HFFc6 (cell line): ENCODE results near the gene RCBTB1. TPM values are rescaled to one million over a fixed set of nuclear protein-coding genes. Genes with fewer than 3 reads are reported as not detected.
A peak's percentile ranks its signal among the peaks of the same experiment; 100 is the strongest.
"Not testable (repeated sequence)": the region's sequence is repeated elsewhere in the genome, so short reads cannot be mapped to it uniquely, and the experiment has no call there.

ENCODE experiments used
- DNase-seq: peaks from one replicate; pipeline ENCODE4 v3.0.0-alpha.2; 2018
- H3K27ac Mint-ChIP-seq: 2 replicates; pipeline ENCODE4 v1.8.0; 2020; ENCODE audit warnings: mild to moderate bottlenecking, mixed read lengths
- H3K27me3 Mint-ChIP-seq: 2 replicates; pipeline ENCODE4 v1.8.0; 2021; ENCODE audit warnings: mild to moderate bottlenecking, moderate library complexity, mixed read lengths; ENCODE audit not compliant: insufficient read depth
- H3K36me3 Mint-ChIP-seq: 2 replicates; pipeline ENCODE4 v1.8.0; 2021; ENCODE audit warnings: low read depth, mixed read lengths
- H3K4me1 Mint-ChIP-seq: 2 replicates; pipeline ENCODE4 v1.8.0; 2020; ENCODE audit warnings: low read depth, mixed read lengths
- H3K4me3 Mint-ChIP-seq: 2 replicates; pipeline ENCODE4 v1.8.0; 2020; ENCODE audit warnings: mild to moderate bottlenecking, moderate library complexity, mixed read lengths
- H3K9me3 Mint-ChIP-seq: 2 replicates; pipeline ENCODE4 v1.8.0; 2020; ENCODE audit warnings: mild to moderate bottlenecking, mixed read lengths
- total RNA-seq, 6 experiments: library from RNA; stranded (reverse); fragmentation: NEBNext Ultra II Directional; extraction: Animal tissue kit (Norgen Biotek cat#: 25700); gene quantifications; 2 replicates in 1 of 6; 3 replicates in 5 of 6; pipeline ENCODE4 v1.2.3, GENCODE V29; 2021
- TF ChIP-seq, protein P1 (sequence below): fragments of 200-600 bp; sonication (generic); IDR thresholded peaks from 2 replicates; pipeline ENCODE4 v1.5.0; 2021; ENCODE audit warnings: antibody characterized with exemption, mild to moderate bottlenecking

The RCBTB1 gene
- total RNA-seq, 6 experiments from 2014 or later = 13.3 to 17.4 (median 15.6) TPM

DNA sequence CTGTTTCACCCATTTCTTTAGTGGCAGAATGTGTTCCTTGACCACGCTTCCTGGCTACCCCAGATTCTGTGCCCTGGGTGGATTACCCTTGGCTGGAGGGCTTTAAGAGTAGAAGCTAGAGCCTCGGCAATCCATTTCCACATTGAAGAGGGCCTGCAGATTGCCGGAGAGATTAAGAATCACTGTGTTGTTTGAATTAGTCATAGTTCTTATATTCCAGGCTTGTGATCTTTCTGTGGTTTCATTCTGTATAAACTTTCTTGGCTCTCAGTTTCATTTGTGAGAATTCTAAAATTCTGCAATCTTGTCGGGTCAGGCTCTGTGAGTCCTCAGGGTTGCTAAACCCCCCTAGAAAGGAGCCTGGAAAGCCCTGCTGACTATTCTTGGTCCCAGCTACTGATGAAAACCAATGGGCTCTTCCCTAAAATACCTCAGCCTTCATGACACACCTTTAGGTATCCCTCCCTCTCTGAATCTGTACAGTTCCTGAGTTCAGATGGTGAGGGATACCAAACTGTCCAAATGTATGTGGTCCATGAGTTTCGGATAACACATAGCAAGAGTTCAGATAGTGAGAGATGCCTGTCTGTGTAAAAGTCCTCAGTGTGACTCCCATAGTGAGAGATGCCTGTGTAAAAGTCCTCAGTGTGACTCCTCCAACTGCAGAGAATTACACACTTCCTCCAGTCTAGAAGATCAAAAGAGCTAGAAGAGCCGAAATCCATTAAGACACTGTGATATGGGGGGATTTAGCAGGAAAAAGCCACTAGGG, 85.3 kb downstream of the RCBTB1 start:
- Mint-ChIP-seq H3K4me1 (peaks cover 55% of the 10 kb centered on the region), H3K27ac (peak overlapping the region; percentile 93)

DNA sequence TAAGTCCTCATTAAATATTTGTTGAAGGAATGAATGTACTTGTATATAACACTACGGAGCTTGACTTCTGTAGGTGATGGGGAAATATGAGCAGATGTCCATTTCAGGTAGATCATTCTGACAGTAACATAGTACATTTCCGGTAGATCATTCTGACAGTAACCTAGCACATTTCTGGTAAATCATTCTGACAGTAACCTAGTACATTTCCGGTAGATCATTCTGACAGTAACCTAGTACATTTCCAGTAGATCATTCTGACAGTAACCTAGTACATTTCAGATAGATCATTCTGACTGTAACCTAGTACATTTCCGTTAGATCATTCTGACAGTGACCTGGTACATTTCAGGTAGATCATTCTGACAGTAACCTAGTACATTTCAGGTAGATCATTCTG, 87.2 kb downstream of the RCBTB1 start:
- H3K36me3 Mint-ChIP-seq = peaks cover 7% of the 10 kb centered on the region; the same call in 1 of the 2 replicates
- DNase-seq = no peak
- no peak overlapping the region for H3K4me3 Mint-ChIP-seq
- TF ChIP-seq, protein P1, sequence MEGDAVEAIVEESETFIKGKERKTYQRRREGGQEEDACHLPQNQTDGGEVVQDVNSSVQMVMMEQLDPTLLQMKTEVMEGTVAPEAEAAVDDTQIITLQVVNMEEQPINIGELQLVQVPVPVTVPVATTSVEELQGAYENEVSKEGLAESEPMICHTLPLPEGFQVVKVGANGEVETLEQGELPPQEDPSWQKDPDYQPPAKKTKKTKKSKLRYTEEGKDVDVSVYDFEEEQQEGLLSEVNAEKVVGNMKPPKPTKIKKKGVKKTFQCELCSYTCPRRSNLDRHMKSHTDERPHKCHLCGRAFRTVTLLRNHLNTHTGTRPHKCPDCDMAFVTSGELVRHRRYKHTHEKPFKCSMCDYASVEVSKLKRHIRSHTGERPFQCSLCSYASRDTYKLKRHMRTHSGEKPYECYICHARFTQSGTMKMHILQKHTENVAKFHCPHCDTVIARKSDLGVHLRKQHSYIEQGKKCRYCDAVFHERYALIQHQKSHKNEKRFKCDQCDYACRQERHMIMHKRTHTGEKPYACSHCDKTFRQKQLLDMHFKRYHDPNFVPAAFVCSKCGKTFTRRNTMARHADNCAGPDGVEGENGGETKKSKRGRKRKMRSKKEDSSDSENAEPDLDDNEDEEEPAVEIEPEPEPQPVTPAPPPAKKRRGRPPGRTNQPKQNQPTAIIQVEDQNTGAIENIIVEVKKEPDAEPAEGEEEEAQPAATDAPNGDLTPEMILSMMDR = no peak
- no peak overlapping the region for H3K27ac Mint-ChIP-seq
- no peaks in the 10 kb centered on the region for H3K9me3 Mint-ChIP-seq
- H3K27me3 Mint-ChIP-seq = no peaks in the 10 kb centered on the region; the same call in 1 of the 2 replicates
- peaks cover 67% of the 10 kb centered on the region for H3K4me1 Mint-ChIP-seq

More for the DNA sequence above, 85.3 kb downstream of the RCBTB1 start:
- DNase-seq = peak; percentile 79
- Mint-ChIP-seq H3K36me3 (peaks cover 8% of the 10 kb centered on the region; the same call in 1 of the 2 replicates), H3K9me3 (no peaks in the 10 kb centered on the region), H3K4me3 (peak overlapping the region; percentile 78), H3K27me3 (no peaks in the 10 kb centered on the region; the same call in 1 of the 2 replicates)
- TF ChIP-seq, protein P1 = no peak

DNA sequence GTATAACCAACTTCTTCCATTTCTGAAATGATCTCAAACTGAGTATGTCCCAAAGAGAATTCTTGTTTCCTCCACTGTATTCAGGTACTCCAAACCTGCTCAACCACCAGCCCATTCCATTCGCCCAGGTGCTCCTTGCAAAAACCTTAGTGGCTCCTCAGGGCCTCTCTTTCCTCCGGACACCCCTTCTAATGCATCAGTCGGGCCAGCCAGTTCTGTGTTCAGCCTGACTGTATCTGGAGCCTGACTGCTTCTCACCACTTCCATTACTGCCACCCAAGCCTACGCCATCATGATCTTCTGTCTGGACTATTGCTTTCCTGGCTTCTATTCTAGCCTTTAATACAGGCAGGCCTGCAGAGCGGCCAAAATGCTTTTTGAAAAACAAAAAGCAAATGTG, 88.1 kb downstream of the RCBTB1 start:
- Mint-ChIP-seq H3K4me3 (peak overlapping the region; percentile 4; the same call in 1 of the 2 replicates), H3K9me3 (no peaks in the 10 kb centered on the region), H3K4me1 (peaks cover 60% of the 10 kb centered on the region), H3K36me3 (no peaks in the 10 kb centered on the region), H3K27ac (peak overlapping the region; percentile 92), H3K27me3 (no peaks in the 10 kb centered on the region; the same call in 1 of the 2 replicates)
- TF ChIP-seq, protein P1 = no peak
- DNase-seq = no peak

DNA sequence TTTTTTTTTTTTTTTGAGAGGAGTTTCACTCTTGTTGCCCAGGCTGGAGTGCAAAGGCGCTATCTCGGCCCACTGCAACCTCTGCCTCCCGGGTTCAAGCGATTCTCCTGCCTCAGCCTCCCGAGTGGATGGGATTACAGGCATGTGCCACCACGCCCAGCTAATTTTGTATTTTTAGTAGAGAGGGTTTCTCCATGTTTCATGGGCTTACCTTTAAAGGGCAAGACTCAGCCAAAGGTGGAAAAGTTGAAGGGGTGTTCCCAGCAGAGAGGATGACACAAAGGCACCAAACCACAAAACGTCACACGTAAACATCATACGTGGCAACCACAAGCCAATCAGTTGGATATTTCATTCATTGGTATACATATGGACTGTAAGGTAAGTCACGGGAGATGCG, 88.5 kb downstream of the RCBTB1 start:
- peak overlapping the region; percentile 92 for H3K27ac Mint-ChIP-seq

DNA sequence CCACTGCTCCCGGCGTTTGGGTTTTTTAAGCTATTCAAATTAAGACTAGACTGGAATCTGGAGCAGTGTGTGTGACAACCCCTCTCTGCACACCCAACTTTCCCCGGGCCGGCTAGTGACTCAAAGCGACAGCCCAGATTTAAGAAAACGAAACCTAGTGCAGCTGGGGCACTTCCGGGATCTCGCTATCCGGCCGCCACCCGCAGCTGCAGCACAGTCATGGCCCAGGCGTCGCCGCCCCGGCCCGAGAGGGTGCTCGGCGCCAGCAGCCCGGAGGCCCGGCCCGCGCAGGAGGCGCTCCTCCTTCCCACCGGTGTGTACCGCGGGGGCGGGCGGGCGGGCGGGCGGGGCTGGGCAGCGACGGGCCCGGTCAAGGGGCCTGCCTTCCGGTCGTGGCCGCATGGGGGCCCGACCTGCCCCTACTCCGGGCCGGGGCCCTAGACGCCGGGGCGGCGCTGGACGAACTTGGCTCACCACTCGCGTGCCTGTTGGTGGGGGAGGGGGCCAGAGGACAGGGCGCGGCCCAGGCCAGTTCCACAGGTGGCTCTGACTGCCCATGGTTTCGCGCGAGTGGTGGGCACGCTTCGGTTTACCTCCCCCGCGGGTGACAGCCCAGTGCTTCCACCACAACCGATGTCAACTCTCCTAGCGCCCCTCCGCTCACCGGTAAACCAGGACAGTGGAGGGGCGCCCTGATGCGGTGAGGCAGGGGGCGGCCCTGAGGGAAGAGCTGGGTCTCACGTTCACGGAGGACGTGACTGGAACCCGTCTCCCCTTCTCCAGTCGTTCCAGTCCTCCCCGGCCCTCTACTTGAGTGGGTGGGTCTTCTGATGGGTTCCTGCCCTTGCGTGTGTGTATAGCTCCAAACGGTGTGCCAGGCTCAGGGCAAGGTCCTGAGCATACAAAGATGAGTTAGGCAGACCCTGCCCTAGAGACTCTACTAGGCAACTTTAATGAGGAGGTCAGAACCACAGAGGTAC, 89.3 kb downstream of the RCBTB1 start, which contains the start of gene PHF11:
Gene PHF11, plus strand, starts transcription at position 171 of the 980 bp plus-strand sequence. Its CDS starts 49 bp downstream, at position 220.
- Mint-ChIP-seq H3K9me3 (no peaks in the 10 kb centered on the region), H3K36me3 (no peaks in the 10 kb centered on the region), H3K27me3 (no peaks in the 10 kb centered on the region; the same call in 1 of the 2 replicates), H3K27ac (peak within 1 kb of the TSS; percentile 97), H3K4me1 (peaks cover 60% of the 10 kb centered on the region), H3K4me3 (peak within 1 kb of the TSS; percentile 95)
- peak; percentile 72 for DNase-seq
- TF ChIP-seq, protein P1 = peak; percentile 55

More for the DNA sequence above, 88.5 kb downstream of the RCBTB1 start:
- not testable (repeated sequence) for H3K9me3 Mint-ChIP-seq, DNase-seq, H3K27me3 Mint-ChIP-seq, H3K36me3 Mint-ChIP-seq
- H3K4me3 Mint-ChIP-seq = peak overlapping the region; percentile 82; the same call in 1 of the 2 replicates
- H3K4me1 Mint-ChIP-seq = peaks cover 60% of the 10 kb centered on the region
